Measurements from ENCODE around the gene RXFP3.

DNA sequence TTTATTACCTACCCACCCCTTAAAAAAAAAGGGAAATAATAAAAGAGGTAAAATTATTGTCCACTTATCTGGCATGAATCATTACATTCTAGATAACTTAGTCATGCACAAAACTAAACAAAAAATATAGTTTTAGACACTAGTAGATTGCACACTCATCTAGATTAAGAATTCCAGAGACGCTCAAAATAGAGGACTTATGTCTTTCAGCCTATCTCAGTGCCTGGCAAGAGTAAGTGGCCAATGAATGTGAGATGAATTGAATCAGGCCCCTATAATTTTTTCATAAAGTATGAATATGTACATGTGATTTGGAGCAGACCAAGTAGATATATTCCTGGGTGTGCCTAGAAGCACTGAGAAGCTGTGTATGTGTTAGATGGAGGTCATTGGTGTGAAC lies 2.0 kb upstream of the RXFP3 start:
- TF ChIP-seq POLR2AphosphoS5 (IDR thresholded peaks at IDR 0.05) = no peak
- no peak for TF ChIP-seq POLR2A (IDR thresholded peaks at IDR 0.05)
- TF ChIP-seq, protein P1, sequence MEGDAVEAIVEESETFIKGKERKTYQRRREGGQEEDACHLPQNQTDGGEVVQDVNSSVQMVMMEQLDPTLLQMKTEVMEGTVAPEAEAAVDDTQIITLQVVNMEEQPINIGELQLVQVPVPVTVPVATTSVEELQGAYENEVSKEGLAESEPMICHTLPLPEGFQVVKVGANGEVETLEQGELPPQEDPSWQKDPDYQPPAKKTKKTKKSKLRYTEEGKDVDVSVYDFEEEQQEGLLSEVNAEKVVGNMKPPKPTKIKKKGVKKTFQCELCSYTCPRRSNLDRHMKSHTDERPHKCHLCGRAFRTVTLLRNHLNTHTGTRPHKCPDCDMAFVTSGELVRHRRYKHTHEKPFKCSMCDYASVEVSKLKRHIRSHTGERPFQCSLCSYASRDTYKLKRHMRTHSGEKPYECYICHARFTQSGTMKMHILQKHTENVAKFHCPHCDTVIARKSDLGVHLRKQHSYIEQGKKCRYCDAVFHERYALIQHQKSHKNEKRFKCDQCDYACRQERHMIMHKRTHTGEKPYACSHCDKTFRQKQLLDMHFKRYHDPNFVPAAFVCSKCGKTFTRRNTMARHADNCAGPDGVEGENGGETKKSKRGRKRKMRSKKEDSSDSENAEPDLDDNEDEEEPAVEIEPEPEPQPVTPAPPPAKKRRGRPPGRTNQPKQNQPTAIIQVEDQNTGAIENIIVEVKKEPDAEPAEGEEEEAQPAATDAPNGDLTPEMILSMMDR (IDR thresholded peaks at IDR 0.05) = no peak
- no peak for TF ChIP-seq EP300 (IDR thresholded peaks at IDR 0.05)

All from gastroesophageal sphincter (tissue), 3 donors.